Hepatocyte (in vitro differentiated cells): ENCODE results near the gene CFTR.

Experiments used
- CTCF ChIP-seq: fragments of 200-600 bp; sonication (generic); IDR thresholded peaks from 2 replicates; pipeline ENCODE4 v1.5.1; 2016; ENCODE audit warnings: antibody characterized with exemption, mild to moderate bottlenecking; ENCODE audit not compliant: poor library complexity
- EZH2phosphoT487 ChIP-seq: fragments of 200-600 bp; sonication (generic); IDR thresholded peaks from one replicate; pipeline ENCODE4 v1.6.1; 2018; ENCODE audit warnings: antibody characterized with exemption, mild to moderate bottlenecking, low read depth, moderate library complexity; ENCODE audit not compliant: unreplicated experiment, severe bottlenecking

GRCh38 chr7:117444646-117445045 lies 35.2 kb upstream of the CFTR start:
- no peak for TF ChIP-seq EZH2phosphoT487
- no peak for TF ChIP-seq CTCF
